Neural cell (in vitro differentiated cells): ENCODE data around the gene ZKSCAN1. TPM values are rescaled to one million over a fixed set of nuclear protein-coding genes. Genes with fewer than 3 reads are reported as not detected.

ENCODE experiments used
- H2AFZ ChIP-seq: fragments of 200-600, 300-800 bp; sonication (generic), shearing (Covaris generic); 2 replicates; pipeline ENCODE4 v1.6.0; 2014; ENCODE audit warnings: low read depth, mild to moderate bottlenecking, antibody characterized with exemption, low read length, moderate library complexity
- H3F3A ChIP-seq: fragments of 200-600 bp; shearing (Covaris generic); 2 replicates; pipeline ENCODE4 v1.6.1; 2016; ENCODE audit warnings: mild to moderate bottlenecking, moderate library complexity, mixed read lengths, antibody characterized with exemption, low read length; ENCODE audit not compliant: insufficient read depth, poor library complexity, severe bottlenecking
- H3K27ac ChIP-seq: fragments of 200-600, 300-800 bp; sonication (generic), shearing (Covaris generic); 2 replicates; pipeline ENCODE4 v1.5.1; 2014; ENCODE audit warnings: mild to moderate bottlenecking, low read length, moderate library complexity
- H3K27me3 ChIP-seq: fragments of 300-800, 200-600 bp; sonication (generic), shearing (Covaris generic); 2 replicates; pipeline ENCODE4 v1.6.0; 2014; ENCODE audit warnings: mild to moderate bottlenecking, low read depth, low read length, moderate library complexity; ENCODE audit not compliant: insufficient read depth
- H3K36me3 ChIP-seq: fragments of 300-800, 200-600 bp; sonication (generic), shearing (Covaris generic); 2 replicates; pipeline ENCODE4 v1.5.1; 2014; ENCODE audit warnings: mild to moderate bottlenecking, antibody characterized with exemption, low read length, moderate library complexity; ENCODE audit not compliant: insufficient read depth
- H3K4me2 ChIP-seq: fragments of 300-800, 200-600 bp; sonication (generic), shearing (Covaris generic); 2 replicates; pipeline ENCODE4 v1.6.0; 2014; ENCODE audit warnings: mild to moderate bottlenecking, low read length
- H3K4me3 ChIP-seq: fragments of 300-800, 200-600 bp; sonication (generic), shearing (Covaris generic); 2 replicates; pipeline ENCODE4 v1.5.1; 2014; ENCODE audit warnings: mild to moderate bottlenecking, low read length, moderate library complexity
- H3K79me2 ChIP-seq: fragments of 200-600 bp; shearing (Covaris generic); replicated peaks from 2 replicates; pipeline ENCODE4 v1.6.0; 2014; ENCODE audit warnings: mild to moderate bottlenecking, low read length, moderate library complexity; ENCODE audit not compliant: insufficient read depth
- H3K9ac ChIP-seq: fragments of 300-800, 200-600 bp; sonication (generic), shearing (Covaris generic); 2 replicates; pipeline ENCODE4 v1.6.1; 2016; ENCODE audit warnings: mild to moderate bottlenecking, low read length, mixed read lengths
- H3K9me2 ChIP-seq: fragments of 200-600 bp; shearing (Covaris generic); 2 replicates; pipeline ENCODE4 v1.6.1; 2016; ENCODE audit warnings: mild to moderate bottlenecking, low read length, mixed read lengths; ENCODE audit not compliant: insufficient read depth
- H3K9me3 ChIP-seq: fragments of 200-600, 300-800 bp; sonication (generic), shearing (Covaris generic); 2 replicates; pipeline ENCODE4 v1.6.1; 2016; ENCODE audit warnings: mild to moderate bottlenecking, mixed run types, low read length, moderate library complexity, mixed read lengths
- H4K20me1 ChIP-seq: fragments of 200-600 bp; shearing (Covaris generic); 2 replicates; pipeline ENCODE4 v1.6.1; 2016; ENCODE audit warnings: mild to moderate bottlenecking, mixed run types; ENCODE audit not compliant: insufficient read depth
- EP300 ChIP-seq: fragments of 450-650 bp; conservative IDR thresholded peaks from 2 replicates; pipeline ENCODE4 v1.6.1; 2014; ENCODE audit warnings: antibody characterized with exemption, mild to moderate bottlenecking, moderate library complexity; ENCODE audit not compliant: poor library complexity, severe bottlenecking
- MXI1 ChIP-seq: fragments of 450-650 bp; conservative IDR thresholded peaks from 2 replicates; pipeline ENCODE4 v1.6.1; 2014; ENCODE audit warnings: antibody characterized with exemption, mild to moderate bottlenecking; ENCODE audit not compliant: poor library complexity, severe bottlenecking
- POLR2AphosphoS5 ChIP-seq: IDR thresholded peaks from 2 replicates; pipeline ENCODE4 v1.6.1; 2012
- RAD21 ChIP-seq: fragments of 450-650 bp; conservative IDR thresholded peaks from 2 replicates; pipeline ENCODE4 v1.6.1; 2014; ENCODE audit warnings: antibody characterized with exemption, mild to moderate bottlenecking, moderate library complexity
- SMC3 ChIP-seq: fragments of 450-650 bp; conservative IDR thresholded peaks from 2 replicates; pipeline ENCODE4 v1.6.1; 2014; ENCODE audit warnings: antibody characterized with exemption, mild to moderate bottlenecking, moderate library complexity; ENCODE audit not compliant: poor library complexity
- polyA plus RNA-seq: library from polyadenylated mRNA; depleted of rRNA; stranded (reverse); fragments of >200 nt; gene quantifications from 2 replicates; pipeline ENCODE4 v1.2.3, GENCODE V29; 2014
- TF ChIP-seq, protein P1 (sequence below): IDR thresholded peaks from 2 replicates; pipeline ENCODE4 v1.6.1; 2012; ENCODE audit warnings: borderline replicate concordance
- TF ChIP-seq, protein P2 (sequence below): fragments of 450-650 bp; IDR thresholded peaks from 2 replicates; pipeline ENCODE4 v1.5.1; 2014; ENCODE audit warnings: antibody characterized with exemption, mild to moderate bottlenecking, moderate library complexity; ENCODE audit not compliant: poor library complexity, severe bottlenecking

Gene ZKSCAN1
- polyA plus RNA-seq, 1 donor from 2014 or later, result 26.6 TPM

DNA sequence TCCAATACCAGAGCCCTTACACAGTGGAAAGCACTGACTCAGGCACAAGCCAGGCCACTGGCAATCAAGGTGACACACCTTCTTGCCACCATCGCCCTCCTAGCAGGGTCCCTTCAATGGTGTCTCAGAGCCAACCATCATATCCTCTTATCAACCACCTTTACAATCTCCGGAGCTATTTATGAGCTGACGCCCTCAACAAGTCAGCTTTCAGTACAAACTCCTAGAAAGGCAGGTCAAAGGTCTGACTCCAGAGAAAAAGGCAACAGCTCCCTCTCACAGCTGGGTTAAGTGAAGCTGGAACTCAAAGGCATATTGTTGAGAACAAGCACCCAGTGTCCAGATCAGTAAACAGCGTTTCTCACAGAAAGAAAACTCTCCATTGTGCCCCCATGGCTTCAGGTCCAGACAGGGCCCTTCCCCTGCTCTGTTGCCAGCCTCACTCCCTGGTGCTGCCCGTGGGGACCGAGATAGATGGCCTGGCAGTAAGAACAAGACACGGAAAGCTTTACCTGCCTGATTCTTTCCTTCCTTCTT lies 63.7 kb downstream of the ZKSCAN1 start:
- Histone ChIP-seq H3K9me2 (no peaks in the 10 kb centered on the region), H3K27ac (no peak overlapping the region), H3K79me2 (peaks cover 47% of the 10 kb centered on the region), H3F3A (no peaks in the 10 kb centered on the region), H3K4me3 (peak overlapping the region; percentile 91), H3K27me3 (no peaks in the 10 kb centered on the region), H2AFZ (no peak overlapping the region), H3K4me2 (no peak overlapping the region), H3K9ac (no peak overlapping the region), H3K9me3 (no peaks in the 10 kb centered on the region), H4K20me1 (no peaks in the 10 kb centered on the region), H3K36me3 (peaks cover 11% of the 10 kb centered on the region)
- TF ChIP-seq RAD21, result no peak
- no peak for TF ChIP-seq EP300
- TF ChIP-seq, protein P1, sequence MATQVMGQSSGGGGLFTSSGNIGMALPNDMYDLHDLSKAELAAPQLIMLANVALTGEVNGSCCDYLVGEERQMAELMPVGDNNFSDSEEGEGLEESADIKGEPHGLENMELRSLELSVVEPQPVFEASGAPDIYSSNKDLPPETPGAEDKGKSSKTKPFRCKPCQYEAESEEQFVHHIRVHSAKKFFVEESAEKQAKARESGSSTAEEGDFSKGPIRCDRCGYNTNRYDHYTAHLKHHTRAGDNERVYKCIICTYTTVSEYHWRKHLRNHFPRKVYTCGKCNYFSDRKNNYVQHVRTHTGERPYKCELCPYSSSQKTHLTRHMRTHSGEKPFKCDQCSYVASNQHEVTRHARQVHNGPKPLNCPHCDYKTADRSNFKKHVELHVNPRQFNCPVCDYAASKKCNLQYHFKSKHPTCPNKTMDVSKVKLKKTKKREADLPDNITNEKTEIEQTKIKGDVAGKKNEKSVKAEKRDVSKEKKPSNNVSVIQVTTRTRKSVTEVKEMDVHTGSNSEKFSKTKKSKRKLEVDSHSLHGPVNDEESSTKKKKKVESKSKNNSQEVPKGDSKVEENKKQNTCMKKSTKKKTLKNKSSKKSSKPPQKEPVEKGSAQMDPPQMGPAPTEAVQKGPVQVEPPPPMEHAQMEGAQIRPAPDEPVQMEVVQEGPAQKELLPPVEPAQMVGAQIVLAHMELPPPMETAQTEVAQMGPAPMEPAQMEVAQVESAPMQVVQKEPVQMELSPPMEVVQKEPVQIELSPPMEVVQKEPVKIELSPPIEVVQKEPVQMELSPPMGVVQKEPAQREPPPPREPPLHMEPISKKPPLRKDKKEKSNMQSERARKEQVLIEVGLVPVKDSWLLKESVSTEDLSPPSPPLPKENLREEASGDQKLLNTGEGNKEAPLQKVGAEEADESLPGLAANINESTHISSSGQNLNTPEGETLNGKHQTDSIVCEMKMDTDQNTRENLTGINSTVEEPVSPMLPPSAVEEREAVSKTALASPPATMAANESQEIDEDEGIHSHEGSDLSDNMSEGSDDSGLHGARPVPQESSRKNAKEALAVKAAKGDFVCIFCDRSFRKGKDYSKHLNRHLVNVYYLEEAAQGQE, result no peak
- no peak for TF ChIP-seq SMC3
- TF ChIP-seq, protein P2, sequence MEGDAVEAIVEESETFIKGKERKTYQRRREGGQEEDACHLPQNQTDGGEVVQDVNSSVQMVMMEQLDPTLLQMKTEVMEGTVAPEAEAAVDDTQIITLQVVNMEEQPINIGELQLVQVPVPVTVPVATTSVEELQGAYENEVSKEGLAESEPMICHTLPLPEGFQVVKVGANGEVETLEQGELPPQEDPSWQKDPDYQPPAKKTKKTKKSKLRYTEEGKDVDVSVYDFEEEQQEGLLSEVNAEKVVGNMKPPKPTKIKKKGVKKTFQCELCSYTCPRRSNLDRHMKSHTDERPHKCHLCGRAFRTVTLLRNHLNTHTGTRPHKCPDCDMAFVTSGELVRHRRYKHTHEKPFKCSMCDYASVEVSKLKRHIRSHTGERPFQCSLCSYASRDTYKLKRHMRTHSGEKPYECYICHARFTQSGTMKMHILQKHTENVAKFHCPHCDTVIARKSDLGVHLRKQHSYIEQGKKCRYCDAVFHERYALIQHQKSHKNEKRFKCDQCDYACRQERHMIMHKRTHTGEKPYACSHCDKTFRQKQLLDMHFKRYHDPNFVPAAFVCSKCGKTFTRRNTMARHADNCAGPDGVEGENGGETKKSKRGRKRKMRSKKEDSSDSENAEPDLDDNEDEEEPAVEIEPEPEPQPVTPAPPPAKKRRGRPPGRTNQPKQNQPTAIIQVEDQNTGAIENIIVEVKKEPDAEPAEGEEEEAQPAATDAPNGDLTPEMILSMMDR, result no peak
- TF ChIP-seq POLR2AphosphoS5, result no peak

DNA sequence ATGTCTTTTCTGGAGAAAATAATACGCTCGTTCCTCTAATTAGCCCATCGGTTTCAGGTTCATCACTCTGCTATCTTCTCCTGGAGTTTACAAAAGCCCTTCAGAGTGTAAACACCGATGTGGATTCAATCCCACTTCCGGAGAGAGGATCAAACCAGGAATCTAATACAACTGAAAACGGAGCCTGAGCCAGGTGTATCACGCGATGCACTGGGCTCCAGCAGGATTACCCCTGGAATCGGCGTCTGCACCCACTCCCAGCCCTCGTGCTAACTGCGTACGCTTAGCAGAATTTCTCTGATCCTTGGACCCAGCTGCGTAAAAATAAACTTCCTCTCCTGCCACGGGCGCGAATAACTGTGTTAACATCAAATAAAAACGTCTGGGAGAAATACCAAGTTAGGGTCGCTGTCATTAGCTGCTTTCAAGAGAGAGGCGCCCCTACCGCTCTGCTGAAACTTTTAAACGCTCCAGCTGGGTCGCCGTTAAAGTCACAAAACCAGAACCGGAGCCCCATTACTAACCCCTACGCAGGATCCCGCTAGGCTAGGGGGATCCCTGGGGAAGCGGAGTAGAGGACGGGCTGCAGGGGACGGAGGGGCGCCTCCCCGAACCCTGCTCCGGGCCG lies 65.6 kb downstream of the ZKSCAN1 start:
- Histone ChIP-seq H3K4me3 (peak overlapping the region; percentile 91), H2AFZ (peak overlapping the region; percentile 56), H3K9ac (peak overlapping the region; percentile 93), H4K20me1 (no peaks in the 10 kb centered on the region), H3K27ac (peak overlapping the region; percentile 88), H3K36me3 (peaks cover 6% of the 10 kb centered on the region), H3K9me2 (no peaks in the 10 kb centered on the region), H3K79me2 (peaks cover 47% of the 10 kb centered on the region), H3K4me2 (peak overlapping the region; percentile 76), H3K27me3 (no peaks in the 10 kb centered on the region), H3K9me3 (no peaks in the 10 kb centered on the region), H3F3A (no peaks in the 10 kb centered on the region)
- TF ChIP-seq, protein P2, result no peak
- peak; percentile 16 for TF ChIP-seq MXI1
